Neural cell (in vitro differentiated cells): ENCODE data around the gene SULT1C3. TPM values are rescaled to one million over a fixed set of nuclear protein-coding genes. Genes with fewer than 3 reads are reported as not detected.

Experiments
- H2AFZ ChIP-seq: fragments of 200-600, 300-800 bp; sonication (generic), shearing (Covaris generic); 2 replicates; pipeline ENCODE4 v1.6.0; 2014; ENCODE audit warnings: low read depth, mild to moderate bottlenecking, antibody characterized with exemption, low read length, moderate library complexity
- H3F3A ChIP-seq: fragments of 200-600 bp; shearing (Covaris generic); 2 replicates; pipeline ENCODE4 v1.6.1; 2016; ENCODE audit warnings: mild to moderate bottlenecking, moderate library complexity, mixed read lengths, antibody characterized with exemption, low read length; ENCODE audit not compliant: insufficient read depth, poor library complexity, severe bottlenecking
- H3K27ac ChIP-seq: fragments of 200-600, 300-800 bp; sonication (generic), shearing (Covaris generic); 2 replicates; pipeline ENCODE4 v1.5.1; 2014; ENCODE audit warnings: mild to moderate bottlenecking, low read length, moderate library complexity
- H3K27me3 ChIP-seq: fragments of 300-800, 200-600 bp; sonication (generic), shearing (Covaris generic); 2 replicates; pipeline ENCODE4 v1.6.0; 2014; ENCODE audit warnings: mild to moderate bottlenecking, low read depth, low read length, moderate library complexity; ENCODE audit not compliant: insufficient read depth
- H3K36me3 ChIP-seq: fragments of 300-800, 200-600 bp; sonication (generic), shearing (Covaris generic); 2 replicates; pipeline ENCODE4 v1.5.1; 2014; ENCODE audit warnings: mild to moderate bottlenecking, antibody characterized with exemption, low read length, moderate library complexity; ENCODE audit not compliant: insufficient read depth
- H3K4me2 ChIP-seq: fragments of 300-800, 200-600 bp; sonication (generic), shearing (Covaris generic); 2 replicates; pipeline ENCODE4 v1.6.0; 2014; ENCODE audit warnings: mild to moderate bottlenecking, low read length
- H3K4me3 ChIP-seq: fragments of 300-800, 200-600 bp; sonication (generic), shearing (Covaris generic); 2 replicates; pipeline ENCODE4 v1.5.1; 2014; ENCODE audit warnings: mild to moderate bottlenecking, low read length, moderate library complexity
- H3K79me2 ChIP-seq: fragments of 200-600 bp; shearing (Covaris generic); replicated peaks from 2 replicates; pipeline ENCODE4 v1.6.0; 2014; ENCODE audit warnings: mild to moderate bottlenecking, low read length, moderate library complexity; ENCODE audit not compliant: insufficient read depth
- H3K9ac ChIP-seq: fragments of 300-800, 200-600 bp; sonication (generic), shearing (Covaris generic); 2 replicates; pipeline ENCODE4 v1.6.1; 2016; ENCODE audit warnings: mild to moderate bottlenecking, low read length, mixed read lengths
- H3K9me2 ChIP-seq: fragments of 200-600 bp; shearing (Covaris generic); 2 replicates; pipeline ENCODE4 v1.6.1; 2016; ENCODE audit warnings: mild to moderate bottlenecking, low read length, mixed read lengths; ENCODE audit not compliant: insufficient read depth
- H3K9me3 ChIP-seq: fragments of 200-600, 300-800 bp; sonication (generic), shearing (Covaris generic); 2 replicates; pipeline ENCODE4 v1.6.1; 2016; ENCODE audit warnings: mild to moderate bottlenecking, mixed run types, low read length, moderate library complexity, mixed read lengths
- H4K20me1 ChIP-seq: fragments of 200-600 bp; shearing (Covaris generic); 2 replicates; pipeline ENCODE4 v1.6.1; 2016; ENCODE audit warnings: mild to moderate bottlenecking, mixed run types; ENCODE audit not compliant: insufficient read depth
- EP300 ChIP-seq: fragments of 450-650 bp; conservative IDR thresholded peaks from 2 replicates; pipeline ENCODE4 v1.6.1; 2014; ENCODE audit warnings: antibody characterized with exemption, mild to moderate bottlenecking, moderate library complexity; ENCODE audit not compliant: poor library complexity, severe bottlenecking
- EZH2 ChIP-seq: fragments of 200-600, 300-800 bp; shearing (Covaris generic), sonication (generic); IDR thresholded peaks from 2 replicates; pipeline ENCODE4 v1.6.1; 2014; ENCODE audit warnings: antibody characterized with exemption, low read length, borderline replicate concordance, mild to moderate bottlenecking; ENCODE audit not compliant: insufficient read depth, poor library complexity, severe bottlenecking
- MXI1 ChIP-seq: fragments of 450-650 bp; conservative IDR thresholded peaks from 2 replicates; pipeline ENCODE4 v1.6.1; 2014; ENCODE audit warnings: antibody characterized with exemption, mild to moderate bottlenecking; ENCODE audit not compliant: poor library complexity, severe bottlenecking
- POLR2AphosphoS5 ChIP-seq: IDR thresholded peaks from 2 replicates; pipeline ENCODE4 v1.6.1; 2012
- RAD21 ChIP-seq: fragments of 450-650 bp; conservative IDR thresholded peaks from 2 replicates; pipeline ENCODE4 v1.6.1; 2014; ENCODE audit warnings: antibody characterized with exemption, mild to moderate bottlenecking, moderate library complexity
- SMC3 ChIP-seq: fragments of 450-650 bp; conservative IDR thresholded peaks from 2 replicates; pipeline ENCODE4 v1.6.1; 2014; ENCODE audit warnings: antibody characterized with exemption, mild to moderate bottlenecking, moderate library complexity; ENCODE audit not compliant: poor library complexity
- TAF1 ChIP-seq: IDR thresholded peaks from 2 replicates; pipeline ENCODE4 v1.6.1; 2012; ENCODE audit warnings: low read depth
- polyA plus RNA-seq: library from polyadenylated mRNA; depleted of rRNA; stranded (reverse); fragments of >200 nt; gene quantifications from 2 replicates; pipeline ENCODE4 v1.2.3, GENCODE V29; 2014
- TF ChIP-seq, protein P1 (sequence below): fragments of 450-650 bp; IDR thresholded peaks from 2 replicates; pipeline ENCODE4 v1.5.1; 2014; ENCODE audit warnings: antibody characterized with exemption, mild to moderate bottlenecking, moderate library complexity; ENCODE audit not compliant: poor library complexity, severe bottlenecking
- TF ChIP-seq, protein P2 (sequence below): IDR thresholded peaks from 2 replicates; pipeline ENCODE4 v1.6.1; 2012; ENCODE audit warnings: borderline replicate concordance

SULT1C3 gene
- polyA plus RNA-seq, 1 donor from 2014 or later, result not detected

- Histone ChIP-seq H3K4me2 (no peak overlapping the region), H3F3A (no peaks in the 10 kb centered on the region), H3K79me2 (no peaks in the 10 kb centered on the region), H2AFZ (no peak overlapping the region), H4K20me1 (no peaks in the 10 kb centered on the region), H3K9me3 (no peaks in the 10 kb centered on the region), H3K4me3 (no peak overlapping the region), H3K36me3 (no peaks in the 10 kb centered on the region), H3K27me3 (no peaks in the 10 kb centered on the region), H3K27ac (no peak overlapping the region), H3K9ac (no peak overlapping the region), H3K9me2 (no peaks in the 10 kb centered on the region)
- no peak for TF ChIP-seq MXI1
Measured at GRCh38 chr2:108253106-108253505, 13.3 kb downstream of the SULT1C3 start.

DNA sequence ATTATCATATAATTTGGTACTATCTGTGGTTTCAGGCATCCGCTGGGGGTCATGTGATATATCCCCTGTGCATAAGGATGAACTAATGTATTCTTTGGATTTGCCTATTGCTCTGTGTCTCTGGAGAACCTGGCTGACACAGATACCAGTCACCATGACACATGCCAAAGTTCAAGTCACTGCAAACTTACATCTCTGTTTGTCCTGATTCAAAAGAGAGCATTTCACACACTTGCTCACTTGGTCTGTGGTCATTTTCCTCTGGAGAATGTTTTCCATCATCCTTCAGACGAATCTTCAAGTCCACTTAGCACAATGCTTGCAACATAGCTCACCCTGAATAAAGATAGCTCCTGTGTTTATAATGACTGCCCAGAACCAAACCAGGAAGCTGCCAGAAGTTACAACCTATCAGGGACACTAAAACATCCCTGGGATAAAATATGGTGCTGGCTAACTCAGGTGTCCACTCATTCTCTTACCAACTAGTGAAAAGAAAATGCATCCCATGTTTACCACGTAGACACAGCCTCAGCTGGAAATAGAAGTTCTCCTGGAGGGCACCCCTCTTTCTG lies 18.1 kb downstream of the SULT1C3 start:
- Histone ChIP-seq H3K4me3 (no peak overlapping the region), H3K36me3 (no peaks in the 10 kb centered on the region), H3K9ac (no peak overlapping the region), H3K9me3 (no peaks in the 10 kb centered on the region), H3K79me2 (no peaks in the 10 kb centered on the region), H2AFZ (no peak overlapping the region), H3K27me3 (no peaks in the 10 kb centered on the region), H3F3A (no peaks in the 10 kb centered on the region), H3K9me2 (no peaks in the 10 kb centered on the region), H3K27ac (no peak overlapping the region), H4K20me1 (no peaks in the 10 kb centered on the region), H3K4me2 (no peak overlapping the region)
- no peak for TF ChIP-seq SMC3
- no peak for TF ChIP-seq MXI1
- no peak for TF ChIP-seq POLR2AphosphoS5
- no peak for TF ChIP-seq EZH2
- no peak for TF ChIP-seq EP300
- TF ChIP-seq, protein P1, sequence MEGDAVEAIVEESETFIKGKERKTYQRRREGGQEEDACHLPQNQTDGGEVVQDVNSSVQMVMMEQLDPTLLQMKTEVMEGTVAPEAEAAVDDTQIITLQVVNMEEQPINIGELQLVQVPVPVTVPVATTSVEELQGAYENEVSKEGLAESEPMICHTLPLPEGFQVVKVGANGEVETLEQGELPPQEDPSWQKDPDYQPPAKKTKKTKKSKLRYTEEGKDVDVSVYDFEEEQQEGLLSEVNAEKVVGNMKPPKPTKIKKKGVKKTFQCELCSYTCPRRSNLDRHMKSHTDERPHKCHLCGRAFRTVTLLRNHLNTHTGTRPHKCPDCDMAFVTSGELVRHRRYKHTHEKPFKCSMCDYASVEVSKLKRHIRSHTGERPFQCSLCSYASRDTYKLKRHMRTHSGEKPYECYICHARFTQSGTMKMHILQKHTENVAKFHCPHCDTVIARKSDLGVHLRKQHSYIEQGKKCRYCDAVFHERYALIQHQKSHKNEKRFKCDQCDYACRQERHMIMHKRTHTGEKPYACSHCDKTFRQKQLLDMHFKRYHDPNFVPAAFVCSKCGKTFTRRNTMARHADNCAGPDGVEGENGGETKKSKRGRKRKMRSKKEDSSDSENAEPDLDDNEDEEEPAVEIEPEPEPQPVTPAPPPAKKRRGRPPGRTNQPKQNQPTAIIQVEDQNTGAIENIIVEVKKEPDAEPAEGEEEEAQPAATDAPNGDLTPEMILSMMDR, result no peak
- TF ChIP-seq RAD21, result no peak
- no peak for TF ChIP-seq TAF1
- TF ChIP-seq, protein P2, sequence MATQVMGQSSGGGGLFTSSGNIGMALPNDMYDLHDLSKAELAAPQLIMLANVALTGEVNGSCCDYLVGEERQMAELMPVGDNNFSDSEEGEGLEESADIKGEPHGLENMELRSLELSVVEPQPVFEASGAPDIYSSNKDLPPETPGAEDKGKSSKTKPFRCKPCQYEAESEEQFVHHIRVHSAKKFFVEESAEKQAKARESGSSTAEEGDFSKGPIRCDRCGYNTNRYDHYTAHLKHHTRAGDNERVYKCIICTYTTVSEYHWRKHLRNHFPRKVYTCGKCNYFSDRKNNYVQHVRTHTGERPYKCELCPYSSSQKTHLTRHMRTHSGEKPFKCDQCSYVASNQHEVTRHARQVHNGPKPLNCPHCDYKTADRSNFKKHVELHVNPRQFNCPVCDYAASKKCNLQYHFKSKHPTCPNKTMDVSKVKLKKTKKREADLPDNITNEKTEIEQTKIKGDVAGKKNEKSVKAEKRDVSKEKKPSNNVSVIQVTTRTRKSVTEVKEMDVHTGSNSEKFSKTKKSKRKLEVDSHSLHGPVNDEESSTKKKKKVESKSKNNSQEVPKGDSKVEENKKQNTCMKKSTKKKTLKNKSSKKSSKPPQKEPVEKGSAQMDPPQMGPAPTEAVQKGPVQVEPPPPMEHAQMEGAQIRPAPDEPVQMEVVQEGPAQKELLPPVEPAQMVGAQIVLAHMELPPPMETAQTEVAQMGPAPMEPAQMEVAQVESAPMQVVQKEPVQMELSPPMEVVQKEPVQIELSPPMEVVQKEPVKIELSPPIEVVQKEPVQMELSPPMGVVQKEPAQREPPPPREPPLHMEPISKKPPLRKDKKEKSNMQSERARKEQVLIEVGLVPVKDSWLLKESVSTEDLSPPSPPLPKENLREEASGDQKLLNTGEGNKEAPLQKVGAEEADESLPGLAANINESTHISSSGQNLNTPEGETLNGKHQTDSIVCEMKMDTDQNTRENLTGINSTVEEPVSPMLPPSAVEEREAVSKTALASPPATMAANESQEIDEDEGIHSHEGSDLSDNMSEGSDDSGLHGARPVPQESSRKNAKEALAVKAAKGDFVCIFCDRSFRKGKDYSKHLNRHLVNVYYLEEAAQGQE, result no peak

- Histone ChIP-seq H3K4me3 (no peak overlapping the region), H3K27ac (no peak overlapping the region), H2AFZ (no peak overlapping the region), H4K20me1 (no peaks in the 10 kb centered on the region), H3K4me2 (no peak overlapping the region), H3K9ac (no peak overlapping the region), H3K9me3 (no peaks in the 10 kb centered on the region), H3K27me3 (no peaks in the 10 kb centered on the region), H3K36me3 (no peaks in the 10 kb centered on the region), H3F3A (no peaks in the 10 kb centered on the region), H3K9me2 (no peaks in the 10 kb centered on the region), H3K79me2 (no peaks in the 10 kb centered on the region)
- TF ChIP-seq POLR2AphosphoS5 (no peak), RAD21 (no peak), MXI1 (no peak), TAF1 (no peak), SMC3 (no peak), EZH2 (no peak), EP300 (no peak)
- TF ChIP-seq, protein P1, result no peak
- TF ChIP-seq, protein P2, result no peak
Measured at GRCh38 chr2:108260773-108261172, 21.0 kb downstream of the SULT1C3 start.
